T1000 (cell line): ENCODE data around the gene CPXCR1.
"Not testable (repeated sequence)": the region's sequence is repeated elsewhere in the genome, so short reads cannot be mapped to it uniquely, and the experiment has no call there.

ENCODE experiments used
- DNase-seq: peaks from one replicate; lab custom pipeline; 2025; ENCODE audit warnings: mixed read lengths; lab: John Stamatoyannopoulos, UW

The CPXCR1 gene

GRCh38 chrX:88746925-88747324 is at the start of gene CPXCR1:
TSS of gene CPXCR1 (plus strand) at chrX:88747225. CDS start at chrX:88753415, 6,190 bp downstream.
- DNase-seq: no peak

GRCh38 chrX:88735835-88736234 is 11.2 kb upstream of the CPXCR1 start:
- DNase-seq: no peak

- not testable (repeated sequence) for DNase-seq
Observed at GRCh38 chrX:88746215-88746614, 810 bp upstream of the CPXCR1 start.

- not testable (repeated sequence) for DNase-seq
Observed at GRCh38 chrX:88752339-88752738, 5.3 kb downstream of the CPXCR1 start.

GRCh38 chrX:88789825-88790224 is 42.8 kb downstream of the CPXCR1 start:
- DNase-seq: no peak
